DMS 273 treated with DMSO at 0.1 percent for 48 hours (cell line): Measurements from ENCODE around the gene HPCAL4.
A peak's percentile ranks its signal among the peaks of the same experiment; 100 is the strongest.

Experiments used
- DNase-seq: peaks from one replicate; lab custom pipeline; 2025; lab: John Stamatoyannopoulos, UW

The HPCAL4 gene

DNA sequence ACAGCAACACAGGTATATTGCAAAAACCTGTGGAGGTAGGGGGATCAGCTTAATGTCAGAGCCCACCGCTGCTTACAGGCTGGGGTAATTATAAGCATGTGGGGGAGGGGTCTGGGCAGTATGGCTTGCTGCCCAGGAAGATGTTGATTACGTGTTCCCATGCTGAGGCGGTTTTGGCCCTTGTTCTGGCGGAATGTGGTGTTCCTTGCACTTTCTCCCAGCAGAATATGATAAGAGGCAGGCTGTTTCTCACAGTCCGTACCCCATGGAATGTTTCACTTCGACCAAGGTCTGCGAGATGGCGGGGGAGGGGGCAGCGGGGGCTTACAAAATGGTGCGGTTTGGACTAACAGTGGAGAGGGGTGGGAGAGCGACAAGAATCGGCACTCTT is 9.8 kb upstream of the HPCAL4 start:
- no peak for DNase-seq

- DNase-seq = no peak
Measured at GRCh38 chr1:39700348-39700747, 9.1 kb upstream of the HPCAL4 start.

DNA sequence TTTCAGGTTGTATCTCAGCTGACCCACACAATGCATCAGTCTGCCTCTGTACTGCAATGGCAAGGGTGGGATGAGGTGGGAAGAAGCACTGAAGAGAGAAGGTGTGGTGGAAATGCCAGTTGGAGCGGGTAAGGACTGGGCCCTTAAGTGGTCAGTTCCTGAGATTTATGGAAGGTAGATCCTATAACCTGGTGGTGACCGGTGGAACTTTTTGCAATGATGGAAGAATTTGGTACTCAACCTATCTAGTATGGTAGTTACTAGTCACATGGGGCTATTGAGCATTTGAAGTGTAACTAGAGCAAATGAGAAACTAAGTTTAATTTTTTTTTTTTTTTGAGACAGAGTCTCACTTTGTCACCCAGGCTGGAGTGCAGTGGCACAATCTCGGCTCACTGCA is 8.2 kb upstream of the HPCAL4 start:
- no peak for DNase-seq

DNA sequence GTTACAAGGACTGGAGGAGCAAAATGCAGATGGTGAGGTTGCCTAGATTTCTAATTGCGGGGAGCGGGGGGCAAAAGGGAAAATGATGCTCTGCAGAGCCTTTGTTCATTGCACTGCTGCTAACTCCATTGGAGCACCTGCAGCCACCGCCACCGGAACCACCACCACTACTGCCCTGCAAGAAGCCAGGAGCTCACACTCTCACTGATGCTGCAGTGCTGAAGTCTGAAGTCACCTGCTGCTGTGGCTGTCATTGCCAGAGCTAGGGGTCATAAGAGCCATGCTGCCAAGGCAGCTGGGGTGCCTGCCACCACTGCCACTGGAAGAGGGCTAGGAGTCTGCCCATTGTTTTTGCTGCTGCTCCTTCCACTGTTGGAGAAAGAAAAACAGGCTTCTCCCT is 7.3 kb upstream of the HPCAL4 start:
- DNase-seq = no peak

DNA sequence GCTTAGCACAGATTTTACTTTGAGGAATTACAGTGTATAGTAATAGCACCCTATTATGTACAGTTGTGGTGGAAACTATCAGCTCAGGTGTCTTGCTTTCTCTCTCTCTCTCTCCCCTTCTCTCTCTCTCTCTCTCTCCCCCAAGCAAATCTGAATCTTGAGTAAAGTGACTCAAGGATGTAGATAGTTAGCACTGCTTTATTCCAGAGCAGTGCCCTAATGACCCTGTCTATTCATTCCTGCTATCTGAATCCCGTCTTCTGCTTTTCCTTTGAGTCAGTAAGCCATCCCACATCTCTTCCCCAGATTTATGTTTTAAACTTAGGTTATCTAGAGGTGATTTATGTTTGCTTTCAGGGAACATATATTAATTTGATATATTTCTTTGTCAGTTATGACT is 5.2 kb upstream of the HPCAL4 start:
- no peak for DNase-seq

DNA sequence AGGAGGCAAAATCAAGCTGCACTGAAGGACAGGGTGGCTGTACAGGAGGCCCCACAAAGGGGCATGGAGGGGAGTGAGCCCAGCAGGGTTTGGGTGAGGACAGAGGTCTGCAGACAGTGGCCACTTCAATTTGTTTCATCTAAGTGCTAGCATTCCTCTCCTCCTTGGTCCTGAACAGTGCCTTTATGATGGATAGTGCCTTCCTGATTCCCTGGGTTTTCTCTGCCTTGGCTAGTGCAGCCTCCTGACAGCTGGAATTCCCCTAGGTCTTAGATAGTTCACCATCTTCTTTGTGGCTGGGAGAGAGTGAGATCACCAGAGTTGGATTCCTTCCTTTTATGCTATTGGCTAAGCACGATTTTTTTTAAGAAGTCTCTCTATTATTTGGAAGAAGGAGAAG is 3.8 kb upstream of the HPCAL4 start:
- no peak for DNase-seq

DNA sequence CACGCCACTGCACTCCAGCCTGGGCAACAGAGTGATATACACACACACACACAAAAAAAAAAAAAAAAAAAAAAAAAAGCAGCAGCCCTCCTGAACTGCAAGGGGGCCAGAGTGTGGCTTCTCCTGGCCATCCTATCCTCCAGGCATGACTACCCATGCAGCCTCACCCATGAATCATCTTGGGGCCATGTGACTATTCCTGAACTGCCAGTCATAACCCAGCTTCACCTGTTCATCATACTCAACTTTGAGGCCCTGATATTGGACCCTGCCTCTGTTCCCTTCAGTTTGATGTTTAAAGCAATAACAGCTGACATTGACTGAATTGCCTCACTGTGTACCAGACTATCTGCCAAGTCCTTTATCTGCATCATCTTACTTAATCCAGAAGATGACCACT is 2.8 kb upstream of the HPCAL4 start:
- no peak for DNase-seq

- no peak for DNase-seq
Measured at GRCh38 chr1:39692152-39693074, 1.2 kb upstream of the HPCAL4 start.

DNA sequence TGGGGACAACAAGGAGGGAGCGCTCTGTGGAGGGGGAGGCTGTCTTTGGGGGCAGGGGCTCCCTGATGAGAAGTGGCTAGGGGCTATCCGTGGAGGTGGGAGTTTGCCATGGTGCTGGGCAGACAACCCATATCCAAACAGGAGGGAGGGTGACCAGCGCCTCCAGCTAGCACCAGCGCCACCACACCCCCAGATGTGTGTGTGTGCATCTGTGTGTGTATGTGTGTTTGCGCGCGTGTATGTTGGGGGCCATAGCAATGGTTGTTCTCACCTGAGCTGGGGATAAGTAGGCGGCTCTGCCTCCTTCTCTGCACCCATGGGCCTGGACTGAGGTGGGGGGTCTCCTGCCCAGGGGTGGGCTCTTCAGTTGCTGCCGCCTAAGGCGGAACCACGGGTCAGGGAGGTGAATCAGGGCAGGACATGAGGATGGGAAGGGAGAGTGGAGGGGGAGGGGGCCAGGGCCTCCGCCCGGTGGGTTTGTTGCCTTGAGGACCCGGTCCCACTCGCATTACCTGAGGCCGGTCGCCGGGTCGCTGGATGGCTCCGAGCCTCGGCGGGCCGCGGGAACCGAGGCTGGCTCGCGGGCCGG is 345 bp downstream of the HPCAL4 start:
- DNase-seq = no peak

- no peak for DNase-seq
Measured at GRCh38 chr1:39690225-39690624, 1.0 kb downstream of the HPCAL4 start.

DNA sequence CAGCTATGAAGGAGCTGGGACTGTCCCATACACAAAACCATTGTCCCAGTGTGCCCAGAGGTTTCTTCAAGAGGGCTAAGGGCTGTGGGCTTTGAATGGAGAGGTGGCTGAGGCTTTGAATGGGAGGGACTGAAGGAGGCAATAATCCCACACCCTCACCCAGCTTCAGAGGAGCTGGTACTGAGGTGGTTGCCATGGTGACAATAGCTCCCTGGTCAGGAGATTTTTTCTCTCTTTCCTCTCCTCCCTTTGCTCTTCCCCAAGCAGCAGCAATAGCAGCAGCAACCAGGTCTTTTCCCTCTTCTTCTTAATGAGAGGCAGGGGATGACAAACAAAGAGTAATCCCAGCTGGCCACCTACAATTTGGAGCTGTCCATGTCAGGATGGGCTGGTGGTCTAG is 1.6 kb downstream of the HPCAL4 start:
- DNase-seq = peak; percentile 84

DNA sequence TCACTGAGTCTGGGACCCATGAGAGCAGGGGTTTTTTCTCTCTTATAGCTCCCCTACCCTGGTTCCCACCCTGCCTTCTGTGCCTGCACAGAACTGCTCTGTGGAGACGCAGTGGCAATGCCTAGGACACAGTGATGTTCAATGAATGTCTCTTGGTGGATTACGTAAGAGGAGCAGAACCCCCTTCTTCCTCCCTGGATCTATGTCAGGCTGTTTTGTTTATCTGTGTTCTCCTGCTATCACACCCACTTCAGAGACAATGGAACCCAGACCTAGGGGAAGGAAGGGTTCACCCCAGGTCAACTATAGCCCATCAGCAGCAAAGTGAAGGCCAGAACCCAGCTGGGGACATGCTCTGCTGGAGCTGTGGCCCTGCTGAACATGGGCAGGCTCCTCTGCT is 2.0 kb downstream of the HPCAL4 start:
- no peak for DNase-seq

DNA sequence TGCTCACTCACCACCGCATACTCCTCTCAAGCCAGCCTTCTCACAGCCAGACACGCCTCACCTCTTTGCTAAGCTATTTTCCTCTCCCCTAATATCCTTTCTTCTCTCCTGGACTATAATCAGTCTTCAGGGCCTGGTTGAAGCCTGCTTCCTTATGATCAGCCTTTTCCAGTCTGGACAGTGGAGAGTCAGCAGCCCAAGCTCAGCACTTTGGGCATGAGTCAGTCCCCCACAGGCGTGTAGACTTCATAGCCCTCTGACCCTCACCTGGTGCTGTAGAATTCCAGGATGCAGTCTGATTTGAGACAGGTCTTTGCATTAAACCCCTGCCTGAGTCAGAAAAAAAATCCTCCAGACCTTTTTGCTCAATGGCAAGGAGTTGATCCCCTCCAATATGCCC is 2.5 kb downstream of the HPCAL4 start:
- no peak for DNase-seq

DNA sequence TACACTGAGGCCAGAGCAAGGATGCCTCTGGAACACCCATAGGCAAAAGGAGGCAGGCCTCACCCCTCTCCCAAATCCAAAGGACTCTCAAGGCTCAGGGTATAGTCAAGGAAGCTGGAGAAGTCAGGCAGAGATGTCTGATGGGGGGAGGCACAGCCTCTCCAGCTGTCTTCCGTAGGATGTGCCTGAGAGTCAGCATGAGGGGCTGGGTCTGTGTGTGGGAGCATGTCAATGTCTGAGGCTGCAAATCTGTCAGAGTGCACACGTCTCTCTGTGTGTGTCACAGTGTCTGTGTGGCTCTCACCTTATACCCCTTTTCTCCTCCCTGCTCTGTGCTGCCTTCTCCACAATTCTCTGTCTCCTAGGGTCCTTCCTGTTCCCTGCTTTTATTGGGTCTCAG is 4.0 kb downstream of the HPCAL4 start:
- no peak for DNase-seq

DNA sequence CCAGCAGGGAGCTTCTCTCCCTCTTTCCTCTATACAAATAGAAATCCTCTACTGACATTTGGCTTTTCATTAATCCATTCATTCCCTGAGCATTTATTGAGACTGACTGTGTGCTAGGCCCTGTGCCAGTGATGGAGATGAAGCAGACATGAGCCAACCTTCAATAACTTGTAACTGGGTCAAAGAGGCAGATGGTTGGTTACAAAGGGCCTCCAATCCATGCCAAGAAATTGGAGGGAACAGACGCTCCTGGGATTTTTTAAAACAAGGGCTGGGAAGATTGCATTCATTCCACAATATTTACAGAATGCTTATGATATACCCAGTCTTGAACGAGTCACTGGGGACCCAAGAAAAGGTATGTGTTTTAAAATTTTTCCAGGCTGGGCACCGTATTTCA is 6.2 kb downstream of the HPCAL4 start:
- peak; percentile 86 for DNase-seq

DNA sequence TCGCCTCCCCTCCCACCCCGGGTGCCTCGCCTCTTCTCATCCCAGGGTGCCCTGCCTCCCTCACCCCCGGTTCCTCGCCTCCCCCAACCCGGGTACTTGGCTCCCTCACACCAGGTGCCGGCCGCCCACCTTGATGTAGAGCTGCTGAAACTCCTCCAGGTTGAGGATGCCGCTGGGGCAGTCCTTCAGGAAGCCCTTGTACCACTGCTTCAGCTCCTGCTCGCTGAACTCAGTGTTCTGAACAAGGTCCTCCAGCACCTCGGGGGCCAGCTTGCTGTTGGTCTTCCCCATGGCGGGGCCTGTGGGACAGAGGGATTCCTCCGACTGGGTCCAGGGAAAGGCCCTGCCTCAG is 6.9 kb downstream of the HPCAL4 start:
- DNase-seq = no peak

DNA sequence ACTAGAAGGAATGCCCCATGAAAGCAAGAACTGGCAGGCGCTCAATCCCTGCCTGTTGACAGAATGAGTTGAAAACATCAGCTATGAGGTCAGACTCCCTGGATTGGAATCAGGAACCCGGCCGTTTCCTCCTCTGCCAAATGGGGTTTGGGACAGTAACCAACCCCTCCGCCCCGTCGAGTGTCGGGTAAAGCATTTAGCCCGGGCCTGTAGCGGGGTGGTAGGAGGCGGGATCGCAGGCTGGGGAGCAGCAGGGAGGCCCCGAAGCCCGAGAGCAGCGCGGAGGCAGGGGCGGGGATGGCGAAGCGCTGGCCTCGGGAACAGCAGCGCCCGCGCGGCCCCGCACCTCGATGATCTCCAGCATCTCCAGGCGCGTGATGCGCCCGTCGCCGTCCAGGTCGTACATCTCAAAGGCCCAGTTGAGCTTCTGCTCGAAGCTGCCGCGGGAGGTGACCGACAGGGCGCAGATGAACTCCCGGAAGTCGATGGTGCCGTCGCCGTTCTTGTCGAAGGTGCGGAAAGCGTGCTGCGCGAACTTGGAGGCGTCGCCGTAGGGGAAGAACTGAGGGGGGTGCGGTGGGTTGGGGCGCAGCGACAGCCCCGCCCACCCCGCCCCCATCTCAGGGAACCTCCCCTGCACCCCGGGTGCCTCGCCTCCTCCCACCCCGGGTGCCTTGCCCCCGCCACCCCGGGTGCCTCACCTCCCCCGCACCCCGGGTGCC is 7.5 kb downstream of the HPCAL4 start:
- DNase-seq = no peak

DNA sequence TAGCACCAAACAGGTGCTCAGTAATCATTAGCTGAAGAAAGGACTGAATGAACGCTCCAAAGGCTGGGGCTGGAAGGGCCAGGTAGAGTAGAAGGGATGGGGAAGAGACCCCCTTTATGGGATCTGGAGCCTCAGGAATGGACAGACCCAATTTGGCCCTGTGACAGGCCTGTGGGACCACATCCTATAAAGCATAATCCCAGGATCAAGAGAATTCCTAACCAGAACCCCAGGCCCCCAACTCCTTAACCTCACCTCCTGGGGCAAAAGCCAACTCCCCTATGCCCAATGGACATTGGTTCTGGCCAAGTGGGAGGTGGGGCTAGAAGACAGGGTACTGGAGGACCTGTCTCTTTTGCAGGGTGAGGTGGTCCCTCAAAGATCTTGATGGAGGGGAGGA is 9.2 kb downstream of the HPCAL4 start:
- no peak for DNase-seq

DNA sequence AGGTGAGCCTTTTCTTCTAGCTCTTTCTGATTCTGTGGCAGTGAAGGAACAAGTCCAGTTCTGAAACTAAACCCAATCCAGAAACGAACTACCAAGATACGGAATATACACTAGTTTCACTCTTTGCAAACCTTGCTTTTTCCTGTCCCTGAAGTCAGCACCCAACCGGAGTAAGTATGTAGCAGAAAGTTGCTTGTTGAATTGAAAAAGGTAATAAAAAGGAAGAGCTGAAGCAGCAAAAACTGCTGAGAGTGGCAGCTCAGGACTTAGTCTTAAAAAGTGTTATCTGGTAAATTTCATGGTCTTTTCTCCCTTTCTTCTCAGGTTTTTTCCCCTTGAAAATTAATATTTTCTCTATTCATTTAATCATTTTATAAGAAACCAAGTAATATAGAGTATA is 9.9 kb downstream of the HPCAL4 start:
- DNase-seq = no peak

- DNase-seq = no peak
Measured at GRCh38 chr1:39680751-39681150, 10.5 kb downstream of the HPCAL4 start.

DNA sequence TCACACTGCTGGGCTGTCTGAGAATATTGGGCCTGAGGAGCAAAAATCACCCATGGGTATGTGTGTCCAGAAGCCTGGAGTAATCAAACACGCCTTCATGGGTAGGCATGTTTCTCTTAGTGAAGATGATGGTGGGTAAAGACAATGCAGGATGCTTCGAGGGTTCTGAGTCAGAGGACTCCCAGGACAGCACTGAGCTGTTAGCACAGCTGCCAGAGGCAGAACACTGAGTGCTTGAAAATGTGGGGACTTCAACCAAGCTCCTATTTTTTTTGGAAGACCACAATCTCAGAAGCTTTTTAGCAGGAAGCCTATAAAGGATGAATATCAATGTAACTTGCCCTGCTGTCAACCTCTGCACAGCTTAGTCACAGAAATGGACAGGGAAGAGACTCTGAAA is 11.4 kb downstream of the HPCAL4 start:
- DNase-seq = no peak

DNA sequence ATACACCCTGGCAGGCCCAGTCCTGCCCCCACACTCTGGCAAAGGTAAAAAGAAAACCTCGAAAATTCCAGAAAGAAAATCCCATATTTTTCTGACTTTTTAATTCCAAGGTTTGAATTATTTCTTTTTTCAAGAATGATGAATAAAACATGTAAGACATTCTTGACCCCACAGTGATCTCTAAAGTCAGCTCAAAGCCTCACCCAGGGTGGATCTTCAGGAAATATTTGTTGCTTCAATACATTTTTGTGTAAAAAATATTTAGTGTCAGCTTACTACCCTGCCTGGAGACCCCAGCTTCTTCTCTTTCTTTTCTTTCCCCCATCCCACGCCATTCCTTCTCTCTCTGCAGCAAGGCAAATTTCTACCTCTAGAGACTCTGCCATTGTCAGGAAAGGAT is 12.3 kb downstream of the HPCAL4 start:
- DNase-seq = no peak

DNA sequence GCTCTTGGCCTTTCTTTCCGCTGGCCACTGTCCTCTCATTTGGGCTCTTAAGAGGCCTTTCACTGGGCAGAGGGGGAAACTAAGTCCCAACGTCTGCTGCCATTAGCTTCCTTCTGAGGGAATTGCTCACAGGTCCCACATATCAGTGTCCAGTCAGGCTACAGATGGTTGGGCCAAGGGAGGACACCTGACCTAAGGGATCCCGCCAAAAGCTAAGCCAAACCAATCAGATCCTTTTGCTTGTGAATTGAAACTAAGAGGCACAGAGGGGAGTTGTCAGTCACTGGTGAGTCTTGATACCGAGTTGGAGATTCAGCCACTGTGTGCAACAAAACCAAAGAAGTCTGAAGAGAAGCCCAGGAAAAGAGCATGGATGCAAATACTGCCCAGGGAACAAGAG is 13.6 kb downstream of the HPCAL4 start:
- DNase-seq = no peak
